HCT116 (cell line): ENCODE data around the gene FAM50A. TPM values are rescaled to one million over a fixed set of nuclear protein-coding genes. Genes with fewer than 3 reads are reported as not detected.

Experiments
- ATAC-seq: fragments of 200-7000 bp; cut with Tn5 transposase; 2 replicates; pipeline ENCODE4 v1.9.1; 2020; ENCODE audit warnings: mild to moderate bottlenecking, moderate library complexity
- BruUV-seq: library from RNA; stranded (reverse); fragments of 400-500 nt; replicated peaks from 2 replicates; lab custom pipeline; 2021; lab: Mats Ljungman, UMichigan
- CTCF ChIA-PET: fragments of 300-600 bp; sonication (Branson Sonifier 250); formaldehyde crosslinking; loops from one replicate; lab custom pipeline; 2021; ENCODE audit warnings: antibody characterized with exemption; lab: Charles Lee
- POLR2A ChIA-PET: fragments of 300-600, 350-600 bp; sonication (Branson Sonifier 250); formaldehyde crosslinking; loops from one replicate; lab custom pipeline; 2021; ENCODE audit warnings: antibody characterized with exemption; lab: Charles Lee
- RAD21 ChIA-PET, 2 experiments: fragments of 300-600 bp; sonication (Branson Sonifier 250); formaldehyde crosslinking; loops; one replicate each; lab custom pipeline; 2023; ENCODE audit warnings: low total read pairs in 2 of 2; ENCODE audit not compliant: uncharacterized antibody in 2 of 2, unreplicated experiment in 2 of 2, low non-redundant PET in 1 of 2; lab: Charles Lee
- DNase-seq: peaks from one replicate; pipeline ENCODE4 v3.0.0-alpha.2; 2010; ENCODE audit warnings: low read depth, low spot score
- H2AFZ ChIP-seq: fragments of 200-600 bp; shearing (Covaris generic), sonication (generic); 2 replicates; pipeline ENCODE4 v1.6.1; 2017; ENCODE audit warnings: low read depth, mixed run types, mixed read lengths, antibody characterized with exemption, low read length; ENCODE audit not compliant: poor library complexity, severe bottlenecking
- H3K27ac ChIP-seq: 2 replicates; pipeline ENCODE4 v1.5.1; 2012; ENCODE audit warnings: low read depth, low read length
- H3K27me3 ChIP-seq: fragments of 200-600 bp; sonication (generic); 2 replicates; pipeline ENCODE4 v1.6.1; 2016; ENCODE audit warnings: mixed run types, low read length, mixed read lengths; ENCODE audit not compliant: insufficient read depth
- H3K36me3 ChIP-seq, 2 experiments: fragments of 200-500 bp in 1 of 2; fragments of 200-600 bp in 1 of 2; sonication (Bioruptor generic) in 1 of 2; sonication (generic) in 1 of 2; 2 replicates each; pipeline versions ENCODE4 v1.5.1 to v1.6.1; 2014 to 2016; ENCODE audit warnings: low read length in 2 of 2, inconsistent platforms in 1 of 2, mixed read lengths in 1 of 2, mixed run types in 1 of 2; ENCODE audit not compliant: insufficient read depth in 2 of 2, control insufficient read depth in 1 of 2
- H3K4me1 ChIP-seq, 2 experiments: fragments of 200-600 bp in 1 of 2; sonication (generic) in 1 of 2; 2 replicates each; pipeline versions ENCODE4 v1.5.1 to v1.6.1; 2012 to 2017; ENCODE audit warnings: low read length in 2 of 2, inconsistent platforms in 1 of 2, mild to moderate bottlenecking in 1 of 2, mixed read lengths in 1 of 2, mixed run types in 1 of 2, moderate library complexity in 1 of 2; ENCODE audit not compliant: insufficient read depth in 2 of 2, control insufficient read depth in 1 of 2
- H3K4me2 ChIP-seq: fragments of 200-600 bp; sonication (generic); 2 replicates; pipeline ENCODE4 v1.6.1; 2017; ENCODE audit warnings: mixed run types, low read length, mixed read lengths
- H3K4me3 ChIP-seq, 2 experiments: fragments of 200-600 bp in 1 of 2; sonication (generic) in 1 of 2; replicated peaks in 1 of 2; 2 replicates each; pipeline ENCODE4 v1.5.1; 2011 to 2016; ENCODE audit warnings: low read length in 2 of 2, control low read depth in 1 of 2, low read depth in 1 of 2, mild to moderate bottlenecking in 1 of 2, mixed read lengths in 1 of 2, mixed run types in 1 of 2
- H3K79me2 ChIP-seq: fragments of 200-600 bp; sonication (generic); 2 replicates; pipeline ENCODE4 v1.6.1; 2017; ENCODE audit warnings: mild to moderate bottlenecking, mixed run types, low read length, moderate library complexity, mixed read lengths; ENCODE audit not compliant: insufficient read depth
- H3K9ac ChIP-seq: fragments of 200-600 bp; sonication (generic); 2 replicates; pipeline ENCODE4 v1.6.1; 2016; ENCODE audit warnings: low read length, mixed read lengths
- H3K9me2 ChIP-seq: fragments of 200-600 bp; sonication (generic), shearing (Covaris generic); 2 replicates; pipeline ENCODE4 v1.6.1; 2017; ENCODE audit warnings: mixed run types, mild to moderate bottlenecking, moderate library complexity; ENCODE audit not compliant: insufficient read depth
- H3K9me3 ChIP-seq, 2 experiments: fragments of 200-500 bp in 1 of 2; fragments of 200-600 bp in 1 of 2; sonication (Bioruptor generic) in 1 of 2; sonication (generic) in 1 of 2; 2 replicates each; pipeline ENCODE4 v1.6.1; 2014 to 2017; ENCODE audit warnings: low read length in 2 of 2, mixed read lengths in 2 of 2, inconsistent platforms in 1 of 2, low read depth in 1 of 2, mild to moderate bottlenecking in 1 of 2, mixed run types in 1 of 2, moderate library complexity in 1 of 2; ENCODE audit not compliant: control insufficient read depth in 1 of 2, insufficient read depth in 1 of 2
- H4K20me1 ChIP-seq: fragments of 200-600 bp; sonication (generic), shearing (Covaris generic); 2 replicates; pipeline ENCODE4 v1.6.1; 2017; ENCODE audit warnings: mixed run types, mild to moderate bottlenecking, moderate library complexity; ENCODE audit not compliant: insufficient read depth
- ATF3 ChIP-seq: IDR thresholded peaks from 2 replicates; pipeline ENCODE4 v1.6.1; 2012
- CBX3 ChIP-seq: IDR thresholded peaks from 2 replicates; pipeline ENCODE4 v1.6.1; 2012; ENCODE audit warnings: low read depth
- ELF1 ChIP-seq: IDR thresholded peaks from 2 replicates; pipeline ENCODE4 v1.6.1; 2012; ENCODE audit warnings: low read depth, borderline replicate concordance
- EZH2 ChIP-seq: fragments of 200-600 bp; sonication (generic); IDR thresholded peaks from 2 replicates; pipeline ENCODE4 v1.6.1; 2017; ENCODE audit warnings: antibody characterized with exemption, mixed run types
- EZH2phosphoT487 ChIP-seq: fragments of 200-600 bp; IDR thresholded peaks from 2 replicates; pipeline ENCODE4 v1.6.1; 2018; ENCODE audit warnings: antibody characterized with exemption, borderline replicate concordance
- MAX ChIP-seq: IDR thresholded peaks from 2 replicates; pipeline ENCODE4 v1.6.1; 2012
- POLR2A ChIP-seq: IDR thresholded peaks from 2 replicates; pipeline ENCODE4 v1.7.0; 2011; ENCODE audit warnings: borderline replicate concordance; ENCODE audit not compliant: insufficient read depth, insufficient read length; ENCODE audit errors: extremely low read depth
- POLR2AphosphoS5 ChIP-seq: IDR thresholded peaks from 2 replicates; pipeline ENCODE4 v1.6.1; 2011; ENCODE audit warnings: mild to moderate bottlenecking, low read depth, low read length, moderate library complexity
- SIN3A ChIP-seq: IDR thresholded peaks from 2 replicates; pipeline ENCODE4 v1.6.1; 2012; ENCODE audit warnings: low read depth
- SRF ChIP-seq: IDR thresholded peaks from 2 replicates; pipeline ENCODE4 v1.6.1; 2012; ENCODE audit warnings: low read depth
- TCF7L2 ChIP-seq: IDR thresholded peaks from 2 replicates; pipeline ENCODE4 v1.7.0; 2011; ENCODE audit warnings: borderline replicate concordance, inconsistent platforms; ENCODE audit not compliant: insufficient read depth, insufficient read length; ENCODE audit errors: extremely low read depth
- ZFX ChIP-seq: fragments of 450-650 bp; IDR thresholded peaks from 2 replicates; pipeline ENCODE4 v1.6.1; 2017
- intact Hi-C: fragments of 100-400 bp; cut with micrococcal nuclease; formaldehyde crosslinking; loops from 2 replicates; pipeline ENCODE4 v1.10.0; 2022
- total RNA-seq: library from RNA; stranded (reverse); gene quantifications from one replicate; pipeline ENCODE4 v1.2.1, GENCODE V29; 2021; ENCODE audit not compliant: unreplicated experiment

Gene FAM50A
- total RNA-seq, 1 experiment from 2014 or later, result 46.5 TPM

GRCh38 chrX:154478728-154479622 is 35.0 kb downstream of the FAM50A start, which contains the start of gene LAGE3:
TSS of gene LAGE3 (minus strand) at chrX:154479281. CDS start at chrX:154478915, 366 bp downstream.
- Histone ChIP-seq H3K9me3 (no peaks in the 10 kb centered on the region), H2AFZ (no peak within 1 kb of the TSS), H3K4me1 (peaks cover 3 to 10% of the 10 kb centered on the region in 2 experiments; a peak in 3 of 4 replicates), H4K20me1 (no peaks in the 10 kb centered on the region), H3K9ac (peak within 1 kb of the TSS; percentile 60), H3K4me2 (peak within 1 kb of the TSS; percentile 71), H3K27ac (peak within 1 kb of the TSS; percentile 87), H3K4me3 (peak within 1 kb of the TSS; percentile 53 to 60), H3K36me3 (no peaks in the 10 kb centered on the region), H3K79me2 (no peaks in the 10 kb centered on the region), H3K27me3 (no peaks in the 10 kb centered on the region)
- ChIA-PET CTCF (no interaction called here), POLR2A (interaction anchor here (1.1 kb wide), 1 partner anchor 26 kb away, joined by 3 read pairs; no protein-coding TSS in a partner anchor), RAD21 (interaction anchor here in 1 of 2 experiments (0.5 kb wide), 1 partner anchor 357 kb away, joined by 3 read pairs; no protein-coding TSS in a partner anchor)
- peak; percentile 69 for DNase-seq
- TSS peak; percentile 30 for BruUV-seq
- intact Hi-C loops, result loop anchor here (5.0 kb wide), 2 partner anchors 37 to 72 kb away; partner anchors contain the start of genes DNASE1L1 and FAM50A
- TF ChIP-seq EZH2, result no peak
- peak; percentile 58 for TF ChIP-seq POLR2AphosphoS5
- no peak for TF ChIP-seq SRF
- TF ChIP-seq TCF7L2, result peak; percentile 80
- TF ChIP-seq MAX, result no peak
- peak; percentile 45 for TF ChIP-seq POLR2A
- TF ChIP-seq ELF1, result no peak
- TF ChIP-seq ZFX, result peak; percentile 40; the same call in 1 of the 2 replicates
- TF ChIP-seq ATF3, result no peak
- TF ChIP-seq CBX3, result no peak
- no peak for TF ChIP-seq EZH2phosphoT487
- no peak for TF ChIP-seq SIN3A
- TF ChIP-seq, all 23 proteins: peak for 4
- ATAC-seq, result peak; percentile 89
- no peaks in the 10 kb centered on the region for H3K9me2 ChIP-seq
